ENCODE measurements around the gene ABHD14A. TPM values are rescaled to one million over a fixed set of nuclear protein-coding genes. Genes with fewer than 3 reads are reported as not detected.

The ABHD14A gene
- total RNA-seq, 4 donors from 2014 or later: 4.3 to 14.2 (median 9.4) TPM

GRCh38 chr3:51964521-51964920 lies 10.3 kb upstream of the ABHD14A start:
- TF ChIP-seq CTCF (IDR thresholded peaks at IDR 0.05) (no peak), POLR2A (IDR thresholded peaks at IDR 0.05) (no peak)
- Histone ChIP-seq H3K27me3 (no peaks in the 10 kb centered on the region), H3K4me1 (peaks cover 22 to 72% (median 28%) of the 10 kb centered on the region in 3 donors), H3K36me3 (peaks cover 0 to 17% (median 0%) of the 10 kb centered on the region in 3 donors), H3K4me3 (no peak overlapping the region), H3K27ac (no peak overlapping the region), H3K9me3 (no peaks in the 10 kb centered on the region)
- no peak for DNase-seq
- 75% methylated on average over 4 of the region's 4 CpGs; no CpG with 5 or more reads in 1 of the 2 donors for WGBS, 2 donors
- intact Hi-C loops (cut with DNase I): no loop called here

GRCh38 chr3:51966016-51966415 lies 8.8 kb upstream of the ABHD14A start:
- Histone ChIP-seq H3K4me3 (peak overlapping the region in 2 of 4 donors; percentile 79 to 86), H3K27ac (peak overlapping the region in 2 of 4 donors; percentile 85 to 95), H3K9me3 (no peaks in the 10 kb centered on the region), H3K36me3 (peaks cover 0 to 2% (median 0%) of the 10 kb centered on the region in 3 donors), H3K27me3 (no peaks in the 10 kb centered on the region), H3K4me1 (peaks cover 22 to 87% (median 28%) of the 10 kb centered on the region in 3 donors)
- TF ChIP-seq POLR2A (IDR thresholded peaks at IDR 0.05): no peak
- TF ChIP-seq CTCF (IDR thresholded peaks at IDR 0.05): no peak
- no peak for DNase-seq
- WGBS, 2 donors: 75 to 78% methylated on average over 1 to 2 of the region's 2 CpGs
- intact Hi-C loops (cut with DNase I): no loop called here

GRCh38 chr3:51966486-51966885 lies 8.4 kb upstream of the ABHD14A start:
- TF ChIP-seq CTCF (IDR thresholded peaks at IDR 0.05): no peak
- no peak for TF ChIP-seq POLR2A (IDR thresholded peaks at IDR 0.05)
- 71 to 80% methylated on average over 2 of the region's 5 CpGs for WGBS, 2 donors
- no peak for DNase-seq
- H3K4me1 ChIP-seq: peaks cover 22 to 91% (median 28%) of the 10 kb centered on the region in 3 donors
- H3K36me3 ChIP-seq: no peaks in the 10 kb centered on the region
- H3K27ac ChIP-seq: peak overlapping the region in 3 of 4 donors; percentile 85 to 95 (median 90)
- H3K9me3 ChIP-seq: no peaks in the 10 kb centered on the region
- intact Hi-C loops (cut with DNase I): no loop called here
- no peaks in the 10 kb centered on the region for H3K27me3 ChIP-seq
- peak overlapping the region; percentile 60 to 86 (median 78) for H3K4me3 ChIP-seq

- Histone ChIP-seq H3K4me1 (peaks cover 22 to 89% (median 28%) of the 10 kb centered on the region in 3 donors), H3K27me3 (no peaks in the 10 kb centered on the region), H3K9me3 (no peaks in the 10 kb centered on the region), H3K4me3 (peak overlapping the region; percentile 60 to 86 (median 78)), H3K36me3 (no peaks in the 10 kb centered on the region), H3K27ac (peak overlapping the region; percentile 85 to 95 (median 91))
- WGBS, 2 donors: 17% methylated on average over 5 to 9 of the region's 33 CpGs
- DNase-seq: no peak
- intact Hi-C loops (cut with DNase I): no loop called here
- TF ChIP-seq POLR2A (IDR thresholded peaks at IDR 0.05) (no peak), CTCF (IDR thresholded peaks at IDR 0.05) (peak in 1 of 6 experiments; percentile 7)
Measured at GRCh38 chr3:51966922-51967383, 7.9 kb upstream of the ABHD14A start.

GRCh38 chr3:51967384-51968169 lies 7.3 kb upstream of the ABHD14A start, which contains the start of gene PCBP4:
Gene PCBP4 (minus strand): TSS chr3:51967454. CDS start chr3:51961240, 6,214 bp downstream.
- 0% methylated on average over 18 of the region's 90 CpGs; no CpG with 5 or more reads in 1 of the 2 donors for WGBS, 2 donors
- no peak for DNase-seq

More at GRCh38 chr3:51967384-51968169, 7.3 kb upstream of the ABHD14A start, which contains the start of gene PCBP4:
- no peaks in the 10 kb centered on the region for H3K36me3 ChIP-seq
- intact Hi-C loops (cut with DNase I): no loop called here
- H3K27me3 ChIP-seq: no peaks in the 10 kb centered on the region
- H3K27ac ChIP-seq: peak within 1 kb of the TSS; percentile 85 to 95 (median 91)
- peaks cover 22 to 89% (median 29%) of the 10 kb centered on the region in 3 donors for H3K4me1 ChIP-seq
- H3K4me3 ChIP-seq: peak within 1 kb of the TSS; percentile 60 to 86 (median 78)
- no peaks in the 10 kb centered on the region for H3K9me3 ChIP-seq
- TF ChIP-seq CTCF (IDR thresholded peaks at IDR 0.05): no peak
- TF ChIP-seq POLR2A (IDR thresholded peaks at IDR 0.05): peak in 2 of 4 donors; percentile 27 to 72
